ENCODE results near the gene BORCS5.
"Not testable (repeated sequence)": the region's sequence is repeated elsewhere in the genome, so short reads cannot be mapped to it uniquely, and the experiment has no call there.

Gene BORCS5

GRCh38 chr12:12491606-12492005 is 134.7 kb downstream of the BORCS5 start:
- no peak for DNase-seq

GRCh38 chr12:12492547-12492946 is 135.7 kb downstream of the BORCS5 start:
- DNase-seq, result no peak

- DNase-seq, result no peak
Measured at GRCh38 chr12:12495536-12495935, 138.7 kb downstream of the BORCS5 start.

- DNase-seq, result no peak
Measured at GRCh38 chr12:12498210-12498609, 141.3 kb downstream of the BORCS5 start.

- DNase-seq, result no peak
Measured at GRCh38 chr12:12499909-12500604, 143.2 kb downstream of the BORCS5 start.

- DNase-seq, result no peak
Measured at GRCh38 chr12:12501121-12501520, 144.2 kb downstream of the BORCS5 start.

- not testable (repeated sequence) for DNase-seq
Measured at GRCh38 chr12:12502130-12502814, 145.4 kb downstream of the BORCS5 start.

GRCh38 chr12:12502815-12503151 is 145.9 kb downstream of the BORCS5 start:
- no peak for DNase-seq

GRCh38 chr12:12503384-12504078 is 146.7 kb downstream of the BORCS5 start:
- DNase-seq, result no peak

GRCh38 chr12:12505544-12506495 is 148.9 kb downstream of the BORCS5 start:
- DNase-seq, result no peak

- DNase-seq, result no peak
Measured at GRCh38 chr12:12506496-12506890, 149.6 kb downstream of the BORCS5 start.

- no peak for DNase-seq
Measured at GRCh38 chr12:12507121-12507520, 150.2 kb downstream of the BORCS5 start.

- no peak for DNase-seq
Measured at GRCh38 chr12:12508612-12509011, 151.7 kb downstream of the BORCS5 start.

- no peak for DNase-seq
Measured at GRCh38 chr12:12510141-12510540, 153.3 kb downstream of the BORCS5 start.

- no peak for DNase-seq
Measured at GRCh38 chr12:12510551-12510950, 153.7 kb downstream of the BORCS5 start.

- DNase-seq, result no peak
Measured at GRCh38 chr12:12511021-12511783, 154.3 kb downstream of the BORCS5 start.

- DNase-seq, result no peak
Measured at GRCh38 chr12:12511895-12512711, 155.2 kb downstream of the BORCS5 start.

GRCh38 chr12:12513416-12514006 is 156.6 kb downstream of the BORCS5 start:
- DNase-seq, result no peak

GRCh38 chr12:12518464-12518845 is 161.6 kb downstream of the BORCS5 start:
- no peak for DNase-seq

- DNase-seq, result no peak
Measured at GRCh38 chr12:12518919-12519318, 162.0 kb downstream of the BORCS5 start.

Data from NK-92 treated with Interleukin-12 subunit alpha and Interleukin-12 subunit beta, amount 100 ng/mL, for 24 hours (cell line).